Naive thymus-derived CD4-positive, alpha-beta T cell (primary cell): ENCODE measurements around the gene MYH7B. TPM values are rescaled to one million over a fixed set of nuclear protein-coding genes. Genes with fewer than 3 reads are reported as not detected.

Experiments
- ATAC-seq: fragments of 150-1000 bp; cut with Tn5 transposase; 2 replicates; pipeline ENCODE4 v1.10.0; 2021; ENCODE audit warnings: mild to moderate bottlenecking, moderate library complexity
- CTCF ChIA-PET: fragments of 350-600 bp; sonication (Branson Sonifier 250); formaldehyde crosslinking; loops from one replicate; lab custom pipeline; 2021; ENCODE audit warnings: antibody characterized with exemption; lab: Charles Lee
- POLR2A ChIA-PET: fragments of 350-600 bp; sonication (Branson Sonifier 250); formaldehyde crosslinking; loops from one replicate; lab custom pipeline; 2021; ENCODE audit warnings: antibody characterized with exemption, inconsistent platforms; lab: Charles Lee
- DNase-seq, 9 donors: peaks; one replicate each; pipeline versions ENCODE4 v3.0.0 to v3.0.0-alpha.2; 2020 to 2022; ENCODE audit warnings: mixed read lengths in 1 of 9
- H3K27ac ChIP-seq: one replicate; pipeline ENCODE4 v1.7.0; 2013; ENCODE audit warnings: mild to moderate bottlenecking, low read depth, low read length, moderate library complexity
- H3K27me3 ChIP-seq, 2 donors: one replicate each; pipeline ENCODE4 v1.7.0; 2013; ENCODE audit warnings: low read length in 2 of 2, mild to moderate bottlenecking in 2 of 2, moderate library complexity in 2 of 2; ENCODE audit not compliant: control insufficient read depth in 2 of 2, insufficient read depth in 2 of 2
- H3K36me3 ChIP-seq, 3 experiments: 1 replicate in 2 of 3; 2 replicates in 1 of 3; pipeline ENCODE4 v1.7.0; 2013; ENCODE audit warnings: low read length in 3 of 3, mild to moderate bottlenecking in 3 of 3, moderate library complexity in 1 of 3; ENCODE audit not compliant: insufficient read depth in 3 of 3, control insufficient read depth in 2 of 3
- H3K4me1 ChIP-seq, 2 donors: one replicate each; pipeline ENCODE4 v1.7.0; 2013; ENCODE audit warnings: low read length in 2 of 2, mild to moderate bottlenecking in 2 of 2, moderate library complexity in 1 of 2; ENCODE audit not compliant: control insufficient read depth in 2 of 2, insufficient read depth in 2 of 2
- H3K4me3 ChIP-seq: 2 replicates; pipeline ENCODE4 v1.7.0; 2013; ENCODE audit warnings: mild to moderate bottlenecking, low read length
- H3K9me3 ChIP-seq, 3 experiments: 1 replicate in 2 of 3; 2 replicates in 1 of 3; pipeline ENCODE4 v1.7.0; 2013; ENCODE audit warnings: low read length in 3 of 3; ENCODE audit not compliant: control insufficient read depth in 2 of 3
- H3K27ac Mint-ChIP-seq, 9 donors: one replicate each; pipeline ENCODE4 v1.8.0; 2020 to 2022; ENCODE audit warnings: mixed read lengths in 9 of 9, mild to moderate bottlenecking in 8 of 9, moderate library complexity in 5 of 9, inconsistent platforms in 2 of 9
- H3K27me3 Mint-ChIP-seq, 5 donors: one replicate each; pipeline ENCODE4 v1.8.0; 2021 to 2022; ENCODE audit warnings: mixed read lengths in 5 of 5, mild to moderate bottlenecking in 1 of 5
- H3K36me3 Mint-ChIP-seq, 5 donors: one replicate each; pipeline ENCODE4 v1.8.0; 2020 to 2022; ENCODE audit warnings: mixed read lengths in 5 of 5, mild to moderate bottlenecking in 3 of 5, inconsistent platforms in 1 of 5
- H3K4me1 Mint-ChIP-seq, 7 donors: one replicate each; pipeline ENCODE4 v1.8.0; 2020 to 2022; ENCODE audit warnings: mixed read lengths in 7 of 7, mild to moderate bottlenecking in 3 of 7, inconsistent platforms in 1 of 7
- H3K4me3 Mint-ChIP-seq, 10 donors: one replicate each; pipeline ENCODE4 v1.8.0; 2020 to 2022; ENCODE audit warnings: mild to moderate bottlenecking in 10 of 10, mixed read lengths in 10 of 10, moderate library complexity in 6 of 10, inconsistent platforms in 2 of 10
- H3K9me3 Mint-ChIP-seq, 11 donors: one replicate each; pipeline ENCODE4 v1.8.0; 2020 to 2022; ENCODE audit warnings: mixed read lengths in 11 of 11, mild to moderate bottlenecking in 4 of 11, inconsistent platforms in 1 of 11, moderate library complexity in 1 of 11
- intact Hi-C, 2 donors: fragments of 100-400 bp; cut with micrococcal nuclease; formaldehyde crosslinking; loops; one replicate each; pipeline ENCODE4 v1.15.1; 2023
- microRNA-seq: library from miRNA; unstranded; fragments of <30 nt; microRNA quantifications from one replicate; pipeline ENCODE4 v1.2.0, GENCODE V29; 2022; ENCODE audit warnings: borderline microRNAs expressed
- polyA plus RNA-seq, 2 donors: library from polyadenylated mRNA; unstranded; fragments of 300-500 nt; fragmentation: Illumina TruSeq; gene quantifications; one replicate each; pipeline ENCODE4 v1.2.3, GENCODE V29; 2021
- total RNA-seq, 6 experiments: library from RNA in 5 of 6; stranded (reverse) in 5 of 6; gene quantifications; 1 replicate in 5 of 6; 2 replicates in 1 of 6; pipeline ENCODE4 v1.2.3 and lab custom pipeline; 2021 to 2026

MYH7B gene
- total and polyA plus RNA-seq, 7 experiments from 2014 or later: 0.15 to 1.0 (median 0.48) TPM; not detected in 1

GRCh38 chr20:35004749-35005462 lies 49.2 kb downstream of the MYH7B start:
- Mint-ChIP-seq H3K27me3 (no peaks in the 10 kb centered on the region), H3K27ac (peak overlapping the region in 3 of 9 donors; percentile 0 to 84 (median 42)), H3K9me3 (peaks cover 0 to 1% (median 0%) of the 10 kb centered on the region in 11 donors), H3K4me3 (no peak overlapping the region), H3K36me3 (peaks cover 4 to 39% (median 12%) of the 10 kb centered on the region in 5 donors), H3K4me1 (no peaks in the 10 kb centered on the region)
- DNase-seq: no peak
- intact Hi-C loops: no loop called here
- Histone ChIP-seq H3K9me3 (no peaks in the 10 kb centered on the region), H3K36me3 (peaks cover 24 to 100% (median 30%) of the 10 kb centered on the region in 3 experiments), H3K27ac (no peak overlapping the region), H3K4me3 (no peak overlapping the region), H3K27me3 (no peaks in the 10 kb centered on the region), H3K4me1 (no peaks in the 10 kb centered on the region)
- POLR2A ChIA-PET: no interaction called here
- no peak for ATAC-seq
- CTCF ChIA-PET: no interaction called here

Small RNAs within 50 kb of the gene (microRNA-seq; reads per million reads assigned to microRNA genes)
- gene MIR499A: not detected
- gene MIR499B: not detected

Other genes with a start within 250 kb of the MYH7B start
- 10 to 100 TPM; 23.6 to 31.9 (median 29.3) TPM for gene NCOA6, start 130.2 kb upstream of the MYH7B start, total RNA-seq
- 10 to 100 TPM in 1 of 2 donors, 1 to 10 TPM in 1; 4.6 to 12.7 TPM for gene NCOA6, start 130.2 kb upstream of the MYH7B start, polyA plus RNA-seq
- gene GGT7, start 83.0 kb upstream of the MYH7B start, total RNA-seq: 10 to 100 TPM; 13.9 to 50.6 (median 46.1) TPM
- gene GGT7, start 83.0 kb upstream of the MYH7B start, polyA plus RNA-seq: 10 to 100 TPM in 1 of 2 donors, 1 to 10 TPM in 1; 6.2 to 10.6 TPM
- gene ACSS2, start 79.3 kb upstream of the MYH7B start, total RNA-seq: 10 to 100 TPM; 37.3 to 51.7 (median 43.3) TPM
- gene ACSS2, start 79.3 kb upstream of the MYH7B start, polyA plus RNA-seq: 10 to 100 TPM; 14.6 to 17.5 TPM
- 10 to 100 TPM; 25.9 to 54.4 (median 45.8) TPM for gene GSS, start 62 bp upstream of the MYH7B start, total RNA-seq
- 10 to 100 TPM; 31.6 to 35.5 TPM for gene GSS, start 62 bp upstream of the MYH7B start, polyA plus RNA-seq
- gene TRPC4AP, start 136.9 kb downstream of the MYH7B start, total RNA-seq: 10 to 100 TPM; 50.5 to 66.0 (median 60.6) TPM
- 10 to 100 TPM; 45.8 to 72.0 TPM for gene TRPC4AP, start 136.9 kb downstream of the MYH7B start, polyA plus RNA-seq
- 10 to 100 TPM; 15.4 to 30.9 (median 20.0) TPM for gene EDEM2, start 191.5 kb downstream of the MYH7B start, total RNA-seq
- 10 to 100 TPM; 27.3 to 38.4 TPM for gene EDEM2, start 191.5 kb downstream of the MYH7B start, polyA plus RNA-seq
- 1 to 10 TPM in 1 of 5 experiments, under 1 TPM in 2, not detected in 2; 0.35 to 2.0 (median 0.60) TPM for gene PROCR, start 216.2 kb downstream of the MYH7B start, total RNA-seq
- gene PROCR, start 216.2 kb downstream of the MYH7B start, polyA plus RNA-seq: 1 to 10 TPM in 1 of 2 donors, under 1 TPM in 1; 0.87 to 1.3 TPM